Retinal pigment epithelial cell (primary cell): Measurements from ENCODE around the gene GLIPR1L1.

Experiments used
- DNase-seq: peaks from one replicate; pipeline ENCODE4 v3.0.0-alpha.2; 2010; ENCODE audit warnings: low read depth
- H3K4me3 ChIP-seq: 2 replicates; pipeline ENCODE4 v1.5.1; 2011; ENCODE audit warnings: mild to moderate bottlenecking, low read length, control low read depth, moderate library complexity
- CTCF ChIP-seq: conservative IDR thresholded peaks from 2 replicates; pipeline ENCODE4 v1.5.1; 2011; ENCODE audit warnings: low read depth, low read length, control low read depth, inconsistent platforms

GLIPR1L1 gene, protein sequence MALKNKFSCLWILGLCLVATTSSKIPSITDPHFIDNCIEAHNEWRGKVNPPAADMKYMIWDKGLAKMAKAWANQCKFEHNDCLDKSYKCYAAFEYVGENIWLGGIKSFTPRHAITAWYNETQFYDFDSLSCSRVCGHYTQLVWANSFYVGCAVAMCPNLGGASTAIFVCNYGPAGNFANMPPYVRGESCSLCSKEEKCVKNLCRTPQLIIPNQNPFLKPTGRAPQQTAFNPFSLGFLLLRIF

DNA sequence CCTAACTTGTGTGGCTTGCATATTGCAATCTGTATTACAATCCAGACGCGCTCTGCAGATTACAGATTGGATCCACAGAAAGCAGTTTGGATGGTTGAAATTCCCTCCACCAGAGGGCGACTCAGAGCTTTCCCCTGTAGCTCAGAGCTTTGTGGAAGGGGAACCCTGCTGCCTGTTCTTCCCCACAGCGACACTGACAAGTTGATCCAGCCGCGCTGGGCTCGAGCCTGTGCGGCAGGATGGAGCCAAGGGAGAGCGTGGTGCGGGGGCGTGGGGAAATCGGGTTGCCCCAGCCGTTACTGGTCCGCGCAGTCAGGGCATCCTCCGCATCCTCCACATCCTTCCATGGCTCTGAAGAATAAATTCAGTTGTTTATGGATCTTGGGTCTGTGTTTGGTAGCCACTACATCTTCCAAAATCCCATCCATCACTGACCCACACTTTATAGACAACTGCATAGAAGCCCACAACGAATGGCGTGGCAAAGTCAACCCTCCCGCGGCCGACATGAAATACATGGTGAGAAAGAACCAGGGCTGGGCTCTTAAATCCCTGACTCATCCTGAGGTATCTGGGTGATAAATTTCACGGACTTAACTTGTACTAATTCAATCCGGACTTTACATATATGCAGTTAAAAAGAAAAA, at the start of gene GLIPR1L1:
Gene GLIPR1L1, plus strand, starts transcription at position 287 of the 647 bp plus-strand sequence. Its CDS starts 59 bp downstream, at position 346.
- peak; percentile 73 for DNase-seq
- TF ChIP-seq CTCF: peak; percentile 87
- peak within 1 kb of the TSS; percentile 72 for H3K4me3 ChIP-seq

DNA sequence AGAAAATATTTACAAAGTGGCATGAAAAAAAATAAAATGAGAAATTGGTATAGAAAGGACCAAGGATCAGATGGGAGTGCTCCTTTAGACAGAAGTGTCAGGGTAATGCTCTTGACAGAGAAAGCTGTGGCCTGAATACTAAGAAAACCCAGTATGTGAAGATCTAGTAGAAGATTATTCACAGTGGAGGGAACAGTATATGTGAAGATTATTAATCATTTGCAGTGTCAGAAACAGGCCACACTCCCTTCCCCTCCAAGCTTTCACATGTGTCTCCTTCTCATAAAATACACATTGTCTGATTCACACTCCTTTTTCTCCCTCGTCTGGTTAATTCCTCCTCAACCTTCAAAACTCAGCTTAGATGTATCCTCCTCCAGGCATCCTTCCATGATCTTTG, 45.6 kb upstream of the GLIPR1L1 start:
- DNase-seq: no peak
- H3K4me3 ChIP-seq: no peak overlapping the region
- no peak for TF ChIP-seq CTCF

DNA sequence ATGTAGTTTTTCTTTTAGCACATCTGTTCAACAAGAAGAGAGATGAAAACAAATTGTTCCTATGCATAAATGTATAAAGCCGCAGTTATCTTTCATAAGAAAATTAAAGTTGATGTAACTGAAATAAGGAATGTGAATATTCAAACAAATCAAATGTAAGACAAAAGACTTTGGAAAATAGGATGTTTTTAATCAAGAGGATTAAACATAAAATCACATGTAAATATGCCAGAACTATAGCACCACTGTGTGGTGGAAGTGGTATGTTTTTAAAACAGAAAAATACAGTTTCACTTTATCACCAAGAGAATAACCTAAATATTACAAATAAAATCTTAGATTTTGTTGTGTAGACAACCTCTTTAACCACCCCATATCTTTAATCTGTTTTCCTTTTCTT, 44.7 kb upstream of the GLIPR1L1 start:
- TF ChIP-seq CTCF: peak; percentile 36

GRCh38 chr12:75291014-75291413, 43.5 kb upstream of the GLIPR1L1 start:
- no peak for TF ChIP-seq CTCF
- no peak for DNase-seq
- H3K4me3 ChIP-seq: no peak overlapping the region

More for the DNA sequence above, 44.7 kb upstream of the GLIPR1L1 start:
- no peak for DNase-seq
- H3K4me3 ChIP-seq: no peak overlapping the region

DNA sequence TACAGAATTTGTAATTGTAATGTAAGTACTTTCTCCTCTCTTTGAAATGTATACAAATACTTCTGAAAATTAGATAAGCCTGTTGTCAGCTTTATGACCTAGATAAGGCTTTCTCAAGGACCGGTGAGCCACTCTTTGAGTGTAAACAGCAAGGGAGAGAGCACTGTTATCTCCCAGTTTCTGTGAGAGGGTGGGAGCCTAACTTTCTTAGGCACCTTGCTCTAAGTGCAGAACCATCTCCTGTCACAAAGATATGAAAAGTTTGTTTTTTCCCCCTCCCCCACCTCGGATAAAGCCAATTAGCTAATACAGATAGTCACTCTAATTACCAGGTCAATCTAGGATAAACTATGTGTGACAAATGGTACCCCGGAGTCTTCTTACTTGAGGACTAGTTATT, 40.1 kb upstream of the GLIPR1L1 start:
- TF ChIP-seq CTCF: no peak
- no peak overlapping the region for H3K4me3 ChIP-seq
- DNase-seq: no peak

DNA sequence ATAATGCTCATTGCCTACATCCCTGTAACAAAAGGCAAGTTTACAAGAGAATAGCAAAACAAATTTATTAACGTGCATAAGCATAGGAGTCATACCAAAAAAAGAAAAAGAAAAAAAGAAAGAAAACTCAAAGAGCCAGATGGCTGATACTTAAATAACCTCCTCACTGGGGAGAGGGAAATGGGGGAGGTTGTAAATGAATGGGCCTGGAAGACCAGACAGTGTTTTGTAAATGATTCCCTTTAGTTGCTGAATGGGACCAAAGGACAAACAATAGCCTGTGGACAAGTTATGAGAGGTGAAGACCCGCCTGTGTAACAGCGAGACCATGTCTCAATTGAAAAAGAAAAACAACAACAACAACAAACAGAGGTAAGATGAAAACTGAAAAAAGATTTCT, 39.7 kb upstream of the GLIPR1L1 start:
- DNase-seq: no peak
- H3K4me3 ChIP-seq: no peak overlapping the region
- no peak for TF ChIP-seq CTCF

GRCh38 chr12:75302225-75302624, 32.2 kb upstream of the GLIPR1L1 start:
- DNase-seq: no peak
- no peak for TF ChIP-seq CTCF
- H3K4me3 ChIP-seq: no peak overlapping the region
